Esophagus squamous epithelium (tissue), 5 donors: ENCODE data around the gene COX7A2. TPM values are rescaled to one million over a fixed set of nuclear protein-coding genes. Genes with fewer than 3 reads are reported as not detected.

ENCODE experiments used
- DNase-seq: peaks from one replicate; lab custom pipeline; 2025; lab: John Stamatoyannopoulos, UW
- H3K27ac ChIP-seq, 4 donors: fragments of 200-600 bp; sonication (generic); one replicate each; pipeline ENCODE4 v1.5.1; 2016 to 2019; ENCODE audit warnings: mild to moderate bottlenecking in 1 of 4
- H3K27me3 ChIP-seq, 4 donors: fragments of 200-600 bp; sonication (generic); 1 replicate in 3 of 4; 2 replicates in 1 of 4; pipeline versions ENCODE4 v1.5.1 to v1.6.0; 2017 to 2021; ENCODE audit warnings: antibody characterized with exemption in 1 of 4
- H3K36me3 ChIP-seq, 3 donors: fragments of 200-600 bp; sonication (generic); one replicate each; pipeline ENCODE4 v1.5.1; 2016 to 2019
- H3K4me1 ChIP-seq, 3 donors: fragments of 200-600 bp; sonication (generic); one replicate each; pipeline ENCODE4 v1.5.1; 2017 to 2019
- H3K4me3 ChIP-seq, 4 donors: fragments of 200-600 bp; sonication (generic); 1 replicate in 3 of 4; 2 replicates in 1 of 4; pipeline ENCODE4 v1.5.1; 2016 to 2019; ENCODE audit warnings: mild to moderate bottlenecking in 2 of 4, moderate library complexity in 1 of 4
- H3K9me3 ChIP-seq, 3 donors: fragments of 200-600 bp; sonication (generic); one replicate each; pipeline ENCODE4 v1.5.1; 2016 to 2019
- CTCF ChIP-seq, 6 experiments: fragments of 450-650 bp in 4 of 6; fragments of 200-600 bp in 2 of 6; sonication (generic) in 2 of 6; IDR thresholded peaks; one replicate each; pipeline ENCODE4 v1.5.1; 2016 to 2019; ENCODE audit warnings: antibody characterized with exemption in 6 of 6, mild to moderate bottlenecking in 4 of 6, moderate library complexity in 4 of 6
- POLR2A ChIP-seq, 4 donors: fragments of 450-650 bp; IDR thresholded peaks; one replicate each; pipeline ENCODE4 v1.6.1; 2017; ENCODE audit warnings: antibody characterized with exemption in 4 of 4, mild to moderate bottlenecking in 4 of 4, moderate library complexity in 3 of 4
- WGBS, 2 donors: methylation state at CpG; one replicate each; pipeline ENCODE4 v1.1.5; 2018; 5-methylcytosine and 5-hydroxymethylcytosine counted together
- intact Hi-C: fragments of 100-400 bp; cut with DNase I; formaldehyde crosslinking; loops from one replicate; pipeline ENCODE4 v1.15.0; 2022
- total RNA-seq, 4 donors: library from RNA; depleted of rRNA; stranded (reverse); fragments of >200 nt; gene quantifications; one replicate each; pipeline ENCODE4 v1.1.0, GENCODE V29; 2016
- donor health status: DM: yes; HTN: yes; CAD: no.

The COX7A2 gene
- 100 to 1,000 TPM; 192 to 530 (median 330) TPM for total RNA-seq

GRCh38 chr6:75243333-75244062 lies at the start of gene COX7A2:
Gene COX7A2 (minus strand): TSS chr6:75243801. CDS start chr6:75243734, 67 bp downstream.
- Histone ChIP-seq H3K4me3 (peak within 1 kb of the TSS; percentile 48 to 96 (median 68)), H3K4me1 (peaks cover 4 to 35% (median 17%) of the 10 kb centered on the region in 3 donors), H3K9me3 (no peaks in the 10 kb centered on the region), H3K27ac (peak within 1 kb of the TSS; percentile 83 to 97 (median 93)), H3K27me3 (no peaks in the 10 kb centered on the region), H3K36me3 (peaks cover 0 to 36% (median 0%) of the 10 kb centered on the region in 3 donors)
- DNase-seq: peak; percentile 46
- 0 to 2% methylated on average over 23 to 31 of the region's 36 CpGs for WGBS, 2 donors
- peak in 1 of 6 experiments; percentile 4 for TF ChIP-seq CTCF (IDR thresholded peaks at IDR 0.05)
- peak in 2 of 4 donors; percentile 58 to 78 for TF ChIP-seq POLR2A (IDR thresholded peaks at IDR 0.05)
- intact Hi-C loops: no loop called here

DNA sequence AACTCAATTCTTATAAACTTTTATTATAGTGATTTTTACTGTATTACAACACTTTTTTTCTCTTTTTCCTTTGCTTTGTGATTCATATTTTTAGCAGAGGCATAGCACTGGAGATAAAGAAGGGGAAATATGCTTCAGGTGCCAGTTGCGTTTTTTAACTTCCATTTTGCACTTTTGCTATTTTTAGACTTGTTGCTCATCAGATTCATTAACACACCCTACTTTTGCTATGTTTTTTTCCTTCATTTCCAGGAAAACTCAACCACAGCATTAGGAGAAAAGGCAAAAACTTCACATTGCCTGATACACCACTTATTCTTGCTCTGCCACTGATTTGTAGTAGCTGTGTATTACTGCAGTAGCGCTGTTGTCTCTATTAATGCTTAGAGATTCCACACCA lies 49.0 kb upstream of the COX7A2 start:
- H3K4me1 ChIP-seq: peaks cover 0 to 11% (median 0%) of the 10 kb centered on the region in 3 donors
- WGBS, 2 donors: 86 to 89% methylated on average over 2 of the region's 2 CpGs
- H3K4me3 ChIP-seq: no peak overlapping the region
- no peak for TF ChIP-seq CTCF (IDR thresholded peaks at IDR 0.05)
- H3K9me3 ChIP-seq: no peaks in the 10 kb centered on the region
- no peaks in the 10 kb centered on the region for H3K27me3 ChIP-seq
- no peak overlapping the region for H3K27ac ChIP-seq
- intact Hi-C loops: loop anchor here (10.0 kb wide), 1 partner anchor 232 kb away; no protein-coding TSS in a partner anchor
- no peak for DNase-seq
- no peaks in the 10 kb centered on the region for H3K36me3 ChIP-seq

DNA sequence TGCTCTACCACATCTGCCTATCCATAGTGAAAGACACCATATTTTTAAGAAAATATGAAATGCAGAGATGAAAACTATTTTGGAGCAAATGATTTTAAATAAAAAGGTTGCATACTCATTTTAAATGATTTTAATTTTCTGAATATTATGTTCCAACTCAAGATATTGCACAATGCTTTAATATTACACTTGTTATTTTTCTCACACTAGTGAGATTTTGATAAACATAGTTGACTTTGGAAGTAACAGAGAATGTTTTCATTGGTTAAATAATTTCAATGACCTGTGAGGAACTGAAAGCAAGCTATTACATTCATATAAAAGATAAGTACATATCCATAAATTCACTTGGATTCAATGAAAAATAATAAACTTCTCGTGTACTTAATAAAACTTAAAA lies 48.1 kb upstream of the COX7A2 start:
- Histone ChIP-seq H3K27me3 (no peaks in the 10 kb centered on the region), H3K4me1 (peaks cover 0 to 19% (median 0%) of the 10 kb centered on the region in 3 donors), H3K9me3 (no peaks in the 10 kb centered on the region), H3K36me3 (no peaks in the 10 kb centered on the region), H3K27ac (no peak overlapping the region), H3K4me3 (no peak overlapping the region)
- no peak for TF ChIP-seq CTCF (IDR thresholded peaks at IDR 0.05)
- TF ChIP-seq POLR2A (IDR thresholded peaks at IDR 0.05): no peak
- intact Hi-C loops: loop anchor here (10.0 kb wide), 1 partner anchor 233 kb away; no protein-coding TSS in a partner anchor
- WGBS, 2 donors: 72 to 81% methylated on average over 1 of the region's 1 CpG
- DNase-seq: no peak

- H3K4me1 ChIP-seq: peaks cover 0 to 23% (median 0%) of the 10 kb centered on the region in 3 donors
- no peak for DNase-seq
- H3K27me3 ChIP-seq: no peaks in the 10 kb centered on the region
- WGBS, 2 donors: 68 to 70% methylated on average over 2 of the region's 2 CpGs
- H3K4me3 ChIP-seq: no peak overlapping the region
- peak overlapping the region in 1 of 4 donors; percentile 18 for H3K27ac ChIP-seq
- intact Hi-C loops: loop anchor here (10.0 kb wide), 1 partner anchor 233 kb away; no protein-coding TSS in a partner anchor
- no peaks in the 10 kb centered on the region for H3K9me3 ChIP-seq
- no peaks in the 10 kb centered on the region for H3K36me3 ChIP-seq
- TF ChIP-seq POLR2A (IDR thresholded peaks at IDR 0.05) (no peak), CTCF (IDR thresholded peaks at IDR 0.05) (no peak)
Observed at GRCh38 chr6:75291331-75291730, 47.7 kb upstream of the COX7A2 start.
